Measurements from ENCODE around the gene MSI2.

GRCh38 chr17:57444682-57445450, 188.5 kb downstream of the MSI2 start:
- no peak for TF ChIP-seq CTCF (IDR thresholded peaks at IDR 0.05; ENCODE audit: low read depth, low read length, poor library complexity, severe bottlenecking)
- TF ChIP-seq EZH2phosphoT487 (IDR thresholded peaks at IDR 0.05; ENCODE audit: borderline replicate concordance, low read length), result no peak

Data from DOHH2 (cell line).